AG04449 (cell line): Measurements from ENCODE around the gene ITPR2.

Source experiments
- CTCF ChIA-PET: fragments of 350-600 bp; formaldehyde crosslinking; extraction: SDS; loops from one replicate; lab custom pipeline; 2021; ENCODE audit warnings: antibody characterized with exemption; lab: Yijun Ruan, JAX
- POLR2A ChIA-PET: fragments of 400-600, 350-600 bp; formaldehyde crosslinking; extraction: SDS; loops from one replicate; lab custom pipeline; 2020; ENCODE audit warnings: antibody characterized with exemption, inconsistent platforms; lab: Yijun Ruan, JAX
- DNase-seq: peaks from one replicate; pipeline ENCODE4 v3.0.0-alpha.2; 2010; ENCODE audit warnings: low read depth, low spot score
- H3K4me3 ChIP-seq: 2 replicates; pipeline ENCODE4 v1.5.1; 2011; ENCODE audit warnings: low read depth, mild to moderate bottlenecking, control low read depth, low read length
- CTCF ChIP-seq: IDR thresholded peaks from one replicate; pipeline ENCODE4 v1.5.1; 2011; ENCODE audit warnings: mild to moderate bottlenecking, moderate library complexity, low read length, control low read depth, inconsistent platforms; ENCODE audit not compliant: insufficient read depth; ENCODE audit errors: missing control alignments

ITPR2 gene

GRCh38 chr12:26389343-26389742 is 443.7 kb downstream of the ITPR2 start:
- DNase-seq = no peak
- ChIA-PET POLR2A (no interaction called here), CTCF (no interaction called here)
- no peak for TF ChIP-seq CTCF
- no peak overlapping the region for H3K4me3 ChIP-seq

GRCh38 chr12:26384536-26384935 is 448.5 kb downstream of the ITPR2 start:
- ChIA-PET POLR2A (no interaction called here), CTCF (no interaction called here)
- H3K4me3 ChIP-seq = no peak overlapping the region
- no peak for TF ChIP-seq CTCF
- no peak for DNase-seq

GRCh38 chr12:26383041-26383440 is 450.0 kb downstream of the ITPR2 start:
- ChIA-PET POLR2A (no interaction called here), CTCF (no interaction called here)
- no peak for DNase-seq
- TF ChIP-seq CTCF = no peak
- H3K4me3 ChIP-seq = no peak overlapping the region

- no peak for TF ChIP-seq CTCF
- ChIA-PET POLR2A (no interaction called here), CTCF (no interaction called here)
- no peak overlapping the region for H3K4me3 ChIP-seq
- no peak for DNase-seq
These were observed 452.1 kb downstream of the ITPR2 start for GRCh38 chr12:26380897-26381296.

DNA sequence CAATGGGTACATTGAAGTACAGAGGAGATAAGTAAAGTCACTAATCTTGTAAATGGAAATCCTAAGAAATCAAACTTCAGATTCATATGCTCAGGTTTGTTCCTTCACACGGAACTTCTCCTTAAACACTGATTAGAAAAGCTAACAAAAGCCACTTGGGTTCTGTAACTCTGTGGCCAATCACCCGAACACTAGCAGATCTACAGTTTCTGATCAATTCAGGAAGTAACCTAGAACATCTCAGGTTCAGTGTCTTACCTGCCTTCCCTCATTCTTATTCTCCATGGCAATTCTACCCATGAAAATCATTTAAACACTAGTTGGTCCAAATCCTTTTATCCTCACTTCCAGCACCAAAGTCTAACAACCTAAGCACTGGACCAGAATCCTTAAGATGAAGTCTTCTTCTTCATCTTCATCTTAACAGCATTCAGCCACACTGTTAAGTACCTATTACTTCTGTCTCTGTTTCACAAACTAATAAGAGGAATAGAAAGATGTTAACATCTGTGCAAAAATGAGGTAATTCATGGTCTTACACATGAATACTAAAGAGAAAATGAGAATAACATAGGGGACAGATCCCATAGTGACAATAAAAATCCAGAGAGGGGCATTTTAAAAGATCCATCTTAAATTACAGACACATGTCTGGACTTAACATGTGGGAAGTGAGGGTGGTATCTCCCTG is 453.1 kb downstream of the ITPR2 start:
- no peak for DNase-seq
- TF ChIP-seq CTCF = no peak
- ChIA-PET CTCF (no interaction called here), POLR2A (no interaction called here)
- no peak overlapping the region for H3K4me3 ChIP-seq

DNA sequence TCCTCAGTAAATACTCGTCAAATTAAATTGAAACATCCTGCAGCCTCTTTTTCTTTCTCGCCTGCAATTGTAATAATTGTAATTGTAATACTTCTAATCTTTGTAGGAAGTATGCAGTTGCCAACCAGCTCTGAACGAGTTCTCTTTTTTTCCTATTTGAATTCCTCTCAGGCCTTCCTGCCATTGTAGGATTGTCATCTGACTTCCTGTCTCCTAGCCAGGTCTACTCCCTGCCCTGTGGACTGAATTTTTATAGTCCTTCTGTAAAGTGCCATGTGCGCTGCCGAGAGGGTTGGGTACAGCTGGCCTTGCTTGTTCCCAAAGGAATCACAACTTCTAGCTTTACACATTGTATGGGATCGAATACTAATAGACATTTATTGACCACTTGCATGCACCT is 454.3 kb downstream of the ITPR2 start:
- POLR2A ChIA-PET = interaction anchor here (0.5 kb wide), 1 partner anchor 13 kb away, joined by 3 read pairs; no protein-coding TSS in a partner anchor
- CTCF ChIA-PET = no interaction called here
- H3K4me3 ChIP-seq = no peak overlapping the region
- no peak for DNase-seq
- no peak for TF ChIP-seq CTCF
